DMS153 treated with DMSO at 0.1 percent for 48 hours (cell line): ENCODE data around the gene TCP1.
"Not testable (repeated sequence)": the region's sequence is repeated elsewhere in the genome, so short reads cannot be mapped to it uniquely, and the experiment has no call there.

Experiments
- DNase-seq: peaks from one replicate; lab custom pipeline; 2025; ENCODE audit not compliant: unreplicated experiment; lab: John Stamatoyannopoulos, UW

The TCP1 gene

GRCh38 chr6:159778131-159778530, 11.3 kb downstream of the TCP1 start:
- no peak for DNase-seq

GRCh38 chr6:159777240-159777904, 12.0 kb downstream of the TCP1 start:
- no peak for DNase-seq

- DNase-seq: no peak
Measured at GRCh38 chr6:159772196-159772595, 17.2 kb downstream of the TCP1 start.

GRCh38 chr6:159769470-159769869, 19.9 kb downstream of the TCP1 start:
- no peak for DNase-seq

GRCh38 chr6:159766906-159767305, 22.5 kb downstream of the TCP1 start:
- DNase-seq: no peak

- DNase-seq: no peak
Measured at GRCh38 chr6:159762681-159763293, 26.6 kb downstream of the TCP1 start.

- DNase-seq: peak; percentile 90
Measured at GRCh38 chr6:159761873-159762680, 27.3 kb downstream of the TCP1 start, which contains the start of gene ACAT2. TSS of gene ACAT2 (plus strand) at chr6:159762045. CDS start at chr6:159762088, 43 bp downstream.

GRCh38 chr6:159761129-159761872, 28.1 kb downstream of the TCP1 start:
- no peak for DNase-seq

GRCh38 chr6:159760602-159761057, 28.8 kb downstream of the TCP1 start:
- DNase-seq: no peak

GRCh38 chr6:159759645-159760044, 29.8 kb downstream of the TCP1 start:
- DNase-seq: no peak

GRCh38 chr6:159758031-159759001, 31.1 kb downstream of the TCP1 start:
- DNase-seq: no peak

- no peak for DNase-seq
Measured at GRCh38 chr6:159756508-159756907, 32.9 kb downstream of the TCP1 start.

GRCh38 chr6:159754959-159755914, 34.2 kb downstream of the TCP1 start:
- no peak for DNase-seq

GRCh38 chr6:159754401-159754800, 35.0 kb downstream of the TCP1 start:
- no peak for DNase-seq

GRCh38 chr6:159753081-159753872, 36.1 kb downstream of the TCP1 start:
- DNase-seq: no peak

GRCh38 chr6:159751448-159751847, 38.0 kb downstream of the TCP1 start:
- no peak for DNase-seq

- DNase-seq: not testable (repeated sequence)
Measured at GRCh38 chr6:159748127-159748526, 41.3 kb downstream of the TCP1 start.

GRCh38 chr6:159746759-159747158, 42.6 kb downstream of the TCP1 start:
- no peak for DNase-seq
